Measurements from ENCODE around the gene MEI1.
A peak's percentile ranks its signal among the peaks of the same experiment; 100 is the strongest.
"Not testable (repeated sequence)": the region's sequence is repeated elsewhere in the genome, so short reads cannot be mapped to it uniquely, and the experiment has no call there.

Gene MEI1

GRCh38 chr22:41682033-41682807 lies 17.1 kb upstream of the MEI1 start:
- peak; percentile 86 to 89 (median 87) for DNase-seq

DNA sequence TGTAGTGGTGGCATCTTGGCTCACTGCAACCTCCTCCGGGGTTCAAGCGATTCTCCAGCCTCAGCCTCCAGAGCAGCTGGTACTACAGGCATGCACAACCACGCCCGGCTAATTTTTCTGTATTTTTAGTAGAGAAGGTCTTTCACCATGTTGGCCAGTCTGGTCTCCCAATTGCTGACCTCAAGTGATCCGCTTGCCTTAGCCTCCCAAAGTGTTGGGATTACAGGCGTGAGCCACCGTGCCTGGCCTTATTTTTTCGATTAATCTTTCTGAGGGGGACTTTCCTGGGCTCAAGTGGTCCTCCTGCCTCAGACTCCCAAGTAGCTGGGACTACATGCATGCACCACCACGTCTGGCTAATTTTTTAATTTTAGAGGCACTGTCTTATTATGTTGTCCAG lies 16.3 kb upstream of the MEI1 start:
- DNase-seq, result no peak

DNA sequence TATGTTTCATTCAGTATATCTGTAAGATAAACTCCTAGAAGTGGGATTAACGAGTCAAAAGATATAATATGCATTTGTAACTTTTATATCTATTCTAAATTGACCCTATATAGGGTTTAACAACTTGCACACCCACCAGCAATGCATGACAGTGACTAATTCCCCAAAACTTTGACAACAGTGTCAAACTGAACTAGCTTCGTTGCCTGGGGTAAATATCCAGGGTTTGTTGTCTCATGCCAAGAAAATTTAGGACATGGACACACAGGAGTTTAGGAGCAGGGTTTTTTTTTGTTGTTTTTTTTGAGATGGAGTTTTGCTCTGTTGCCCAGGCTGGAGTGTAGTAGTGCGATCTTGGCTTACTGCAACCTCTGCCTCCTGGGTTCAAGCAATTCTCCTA lies 15.7 kb upstream of the MEI1 start:
- no peak for DNase-seq

DNA sequence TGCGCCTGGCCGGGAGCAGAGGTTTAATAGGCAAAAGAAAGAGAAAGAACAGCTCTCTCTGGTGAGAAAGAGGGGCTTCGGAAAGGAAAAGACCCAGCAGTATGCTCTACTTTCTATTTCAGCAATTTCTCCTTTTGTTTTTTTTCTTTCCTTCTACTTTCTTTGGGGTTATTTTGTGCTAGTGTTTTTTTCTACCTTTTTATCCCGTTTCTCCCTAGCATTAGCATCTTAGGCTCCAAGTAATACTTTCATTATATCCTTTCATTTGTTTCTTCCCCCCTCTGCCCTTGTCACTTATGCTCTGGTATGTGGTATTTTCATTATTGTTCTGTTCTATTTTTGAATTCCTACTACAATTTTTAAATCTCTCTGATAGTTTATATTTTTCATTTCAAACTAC lies 15.1 kb upstream of the MEI1 start:
- DNase-seq, result no peak

DNA sequence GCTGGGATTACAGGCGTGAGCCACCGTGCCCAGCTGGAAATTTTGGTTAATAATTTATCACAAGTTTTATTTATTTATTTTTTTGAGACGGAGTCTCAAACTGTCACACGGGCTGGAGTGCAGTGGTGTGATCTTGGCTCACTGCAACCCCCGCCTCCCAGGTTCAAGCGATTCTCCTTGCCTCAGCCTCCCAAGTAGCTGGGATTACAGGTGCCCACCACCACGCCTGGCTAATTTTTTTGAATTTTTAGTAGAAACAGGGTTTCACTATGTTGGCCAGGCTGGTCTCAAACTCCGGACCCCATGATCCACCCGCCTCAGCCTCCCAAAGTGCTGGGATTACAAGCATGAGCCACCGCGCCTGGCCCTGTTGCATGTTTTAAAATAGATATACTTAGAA lies 12.4 kb upstream of the MEI1 start:
- not testable (repeated sequence) for DNase-seq

- peak; percentile 31 to 61 (median 56) for DNase-seq
Measured at GRCh38 chr22:41687901-41688364, 11.4 kb upstream of the MEI1 start.

- DNase-seq, result peak; percentile 95 to 97 (median 96)
Measured at GRCh38 chr22:41688365-41689211, 10.7 kb upstream of the MEI1 start, which contains the start of gene SNU13. SNU13 (minus strand) TSS chr22:41688867; CDS start chr22:41688796, 71 bp downstream.

DNA sequence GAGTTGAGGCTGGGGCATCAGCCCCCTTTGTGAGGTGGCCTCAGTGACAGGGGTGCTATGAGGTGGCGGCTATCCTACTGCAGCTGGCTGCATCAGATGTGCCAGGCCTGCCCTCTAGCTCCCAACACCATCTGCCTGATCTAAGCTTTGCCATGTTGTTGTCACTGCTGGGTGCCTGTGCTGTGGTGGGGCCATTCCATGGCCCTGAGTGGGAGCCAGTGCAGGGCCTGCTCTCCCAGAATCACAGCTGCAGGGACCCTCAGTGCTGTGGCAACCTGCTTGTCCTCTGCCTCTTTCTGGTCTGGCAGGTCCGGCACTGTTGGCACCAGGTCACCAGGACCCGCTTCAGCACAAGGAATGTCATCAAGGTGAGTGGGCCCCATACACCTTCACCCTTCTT lies 8.8 kb upstream of the MEI1 start:
- no peak for DNase-seq

DNA sequence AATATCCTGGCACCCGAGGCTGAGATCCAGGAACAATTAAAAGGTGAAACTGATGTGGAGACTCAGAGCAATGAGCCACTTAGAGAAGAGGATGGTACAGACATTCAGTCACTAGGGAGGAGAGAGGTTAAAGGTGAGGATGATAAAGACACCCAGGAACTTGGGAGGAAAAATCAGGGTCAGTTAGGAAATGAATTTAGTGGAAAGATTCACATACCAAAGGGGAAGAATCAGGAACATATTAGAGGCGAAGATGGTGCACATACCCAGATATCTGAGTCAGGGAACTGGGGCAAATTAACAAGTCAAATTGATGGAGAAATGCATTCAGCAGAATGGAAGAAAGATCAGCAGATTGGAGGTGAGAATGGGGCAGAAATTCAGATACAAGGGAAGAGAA lies 4.1 kb upstream of the MEI1 start:
- no peak for DNase-seq

GRCh38 chr22:41696703-41697102 lies 2.6 kb upstream of the MEI1 start:
- no peak for DNase-seq

GRCh38 chr22:41697126-41697775 lies 2.1 kb upstream of the MEI1 start:
- DNase-seq, result peak; percentile 89 to 96 (median 93)

DNA sequence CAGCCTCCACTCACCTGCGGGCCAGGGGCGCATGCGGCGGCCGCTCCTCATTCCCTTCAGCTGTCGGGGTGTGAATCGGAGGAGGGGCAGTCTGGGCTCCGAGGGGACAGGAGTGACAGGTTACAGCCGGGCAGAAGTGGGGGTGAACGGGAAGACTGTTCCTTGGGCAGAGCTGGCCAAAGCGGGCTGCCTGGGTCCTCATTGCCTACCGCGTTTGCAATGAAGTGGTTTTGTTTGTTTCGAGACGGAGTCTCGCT lies 733 bp downstream of the MEI1 start:
- DNase-seq, result no peak

DNA sequence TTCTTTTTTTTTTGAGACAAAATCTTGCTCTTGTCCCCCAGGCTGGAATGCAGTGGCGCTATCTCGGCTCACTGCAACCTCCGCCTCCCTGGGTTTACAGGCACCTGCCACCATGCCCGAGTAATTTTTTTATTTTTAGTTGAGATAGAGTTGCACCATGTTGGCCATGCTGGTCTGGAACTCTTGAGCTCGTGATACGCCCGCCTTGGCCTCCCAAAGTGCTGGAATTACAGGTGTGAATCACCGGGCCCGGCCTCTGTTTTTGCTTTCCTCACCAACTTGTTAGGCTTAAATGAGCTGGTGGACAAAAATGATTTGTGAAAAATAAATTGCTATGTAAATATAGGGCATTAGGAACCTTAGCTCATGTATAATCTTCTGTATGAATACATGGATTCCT lies 3.5 kb downstream of the MEI1 start:
- DNase-seq, result no peak

DNA sequence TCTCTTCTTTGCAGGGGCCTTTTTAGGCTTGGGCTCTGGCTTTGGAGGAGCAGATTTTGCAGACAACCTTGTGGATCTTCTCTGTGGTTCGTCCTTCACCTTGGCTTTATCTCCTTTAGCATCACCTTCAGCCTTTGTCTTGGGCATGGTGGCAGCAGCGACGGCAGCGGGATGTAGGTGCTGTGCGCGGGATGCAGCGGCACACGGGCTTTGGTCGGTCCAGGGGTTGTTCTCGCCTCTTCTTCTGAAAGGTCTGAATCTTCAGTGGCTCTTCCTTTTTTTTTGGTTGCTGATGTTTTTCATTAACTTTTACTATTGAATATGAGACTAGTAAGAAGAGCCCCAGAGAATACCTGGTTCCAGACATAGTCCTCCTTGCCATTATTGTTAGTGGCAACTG lies 10.0 kb downstream of the MEI1 start:
- DNase-seq, result no peak

DNA sequence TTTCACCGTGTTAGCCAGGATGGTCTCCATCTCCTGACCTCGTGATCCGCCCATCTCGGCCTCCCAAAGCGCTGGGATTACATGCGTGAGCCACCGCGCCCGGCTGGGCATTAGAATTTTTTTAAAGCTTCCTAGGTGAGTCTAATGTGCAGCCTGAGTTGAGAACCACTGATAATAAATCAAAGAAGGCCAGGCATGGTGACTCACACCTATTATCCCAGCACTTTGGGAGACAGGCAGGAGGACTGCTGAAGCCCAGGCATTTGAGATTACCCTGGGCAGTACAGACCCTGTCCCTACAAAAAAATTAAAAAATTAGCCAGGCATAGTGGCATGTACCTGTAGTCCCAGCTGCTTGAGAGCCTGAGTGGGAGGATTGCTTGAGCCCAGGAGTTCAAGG lies 13.7 kb downstream of the MEI1 start:
- DNase-seq, result no peak

DNA sequence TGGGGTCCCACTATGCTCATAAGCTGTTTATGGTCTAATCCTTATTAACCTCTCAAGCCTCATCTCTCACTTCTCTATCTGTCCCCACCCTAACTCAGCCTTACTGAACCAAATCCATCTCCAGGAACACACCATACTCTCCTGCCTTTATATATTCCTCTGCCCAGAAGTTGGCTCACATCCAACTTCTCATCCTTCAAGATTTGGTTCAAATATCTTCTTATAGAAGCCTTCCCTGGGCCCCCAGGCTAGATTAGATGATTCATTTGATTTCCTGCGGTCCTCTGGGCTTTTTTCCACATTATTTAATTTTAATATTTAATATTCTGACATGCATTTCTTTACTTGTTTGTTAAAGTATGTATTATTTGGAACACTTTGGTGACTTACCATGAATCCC lies 23.2 kb downstream of the MEI1 start:
- DNase-seq, result no peak

DNA sequence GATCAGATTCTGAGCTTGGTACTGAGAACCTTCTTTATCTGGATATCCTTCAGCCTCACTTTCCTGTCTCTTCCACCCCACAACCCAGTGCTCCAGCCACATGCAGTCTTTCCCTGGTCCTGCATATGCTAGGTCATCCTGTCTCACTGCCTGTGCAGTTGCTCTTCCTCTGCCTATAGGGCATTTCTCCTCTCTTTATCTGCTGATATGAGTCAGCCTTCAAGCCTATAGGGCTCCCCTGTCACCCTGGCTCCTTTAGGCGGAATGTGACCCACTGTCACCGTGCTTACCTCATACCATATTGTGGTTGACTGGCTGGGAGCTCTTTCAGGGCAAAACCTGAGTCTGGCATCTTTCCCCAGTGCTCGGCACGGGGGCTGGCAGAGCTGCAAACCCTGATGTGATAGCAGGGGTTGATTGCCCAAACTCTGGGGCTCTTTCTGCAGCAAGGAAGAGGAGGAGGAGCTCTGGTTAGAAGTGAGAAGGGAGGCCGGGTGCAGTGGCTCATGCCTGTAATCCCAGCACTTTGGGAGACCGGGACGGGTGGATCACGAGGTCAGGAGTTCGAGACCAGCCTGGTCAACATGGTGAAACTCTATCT lies 26.3 kb downstream of the MEI1 start:
- DNase-seq, result peak in 2 of 3 donors; percentile 5 to 23

- no peak for DNase-seq
Measured at GRCh38 chr22:41731609-41732008, 32.3 kb downstream of the MEI1 start.

- DNase-seq, result no peak
Measured at GRCh38 chr22:41732096-41732772, 32.9 kb downstream of the MEI1 start.

GRCh38 chr22:41733241-41733640 lies 33.9 kb downstream of the MEI1 start:
- DNase-seq, result not testable (repeated sequence)

- no peak for DNase-seq
Measured at GRCh38 chr22:41739576-41739975, 40.3 kb downstream of the MEI1 start.

- no peak for DNase-seq
Measured at GRCh38 chr22:41742918-41743317, 43.6 kb downstream of the MEI1 start.

DNA sequence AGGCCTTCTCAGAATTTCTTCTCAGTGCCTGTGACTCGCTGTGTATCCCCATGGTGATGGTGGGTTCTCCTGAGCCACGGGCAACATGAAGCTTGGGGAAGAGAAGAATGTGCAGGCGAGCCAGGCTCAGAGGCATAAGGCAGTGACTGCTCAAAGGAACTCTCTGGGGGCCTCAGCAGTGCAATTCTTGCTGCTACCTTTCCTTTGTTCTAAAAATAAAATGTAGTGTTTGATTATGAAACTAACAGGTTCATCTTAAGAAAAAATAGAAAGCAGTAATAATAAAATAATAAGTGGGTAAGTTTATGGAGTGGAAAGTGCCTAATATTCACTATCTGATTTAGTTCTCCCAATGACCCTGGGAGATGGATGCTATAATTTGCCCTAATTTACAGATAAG lies 46.7 kb downstream of the MEI1 start:
- no peak for DNase-seq
